ENCODE data around the gene NFATC2. TPM values are rescaled to one million over a fixed set of nuclear protein-coding genes. Genes with fewer than 3 reads are reported as not detected.
A peak's percentile ranks its signal among the peaks of the same experiment; 100 is the strongest.

The NFATC2 gene
- total RNA-seq, 1 donor from 2014 or later: 2.7 TPM

DNA sequence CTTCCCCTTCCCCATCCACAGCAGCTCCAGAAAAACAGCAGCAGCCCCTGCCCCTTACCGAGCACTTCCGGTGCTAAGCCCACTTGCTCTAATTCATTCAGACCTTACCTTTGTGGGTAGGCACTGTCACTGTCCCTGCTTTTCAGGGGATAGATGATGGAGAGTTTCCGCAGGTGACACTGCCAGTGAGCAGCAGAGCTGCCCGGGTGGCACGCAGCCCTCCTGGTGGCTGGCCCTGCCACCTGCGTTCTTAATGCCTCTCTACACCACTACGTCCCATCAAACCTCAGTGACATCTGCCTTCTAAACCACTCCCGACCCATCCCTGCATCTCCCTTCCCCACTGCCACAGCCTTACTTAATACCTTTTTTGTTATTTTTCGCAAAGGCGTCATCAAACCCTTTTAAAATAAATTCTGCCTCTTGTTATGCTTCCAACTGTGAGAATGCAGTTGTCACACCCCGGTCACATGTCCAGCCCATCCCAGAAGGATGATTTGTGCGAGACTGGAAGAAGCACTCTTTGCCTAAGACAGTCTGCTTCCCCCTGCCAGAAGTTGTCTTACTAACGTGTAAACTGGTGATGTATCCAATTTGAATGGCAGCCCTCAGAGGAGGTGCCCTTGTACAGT lies 89.7 kb downstream of the NFATC2 start:
- no peak for DNase-seq (ENCODE audit: low read depth in 2 of 2)

DNA sequence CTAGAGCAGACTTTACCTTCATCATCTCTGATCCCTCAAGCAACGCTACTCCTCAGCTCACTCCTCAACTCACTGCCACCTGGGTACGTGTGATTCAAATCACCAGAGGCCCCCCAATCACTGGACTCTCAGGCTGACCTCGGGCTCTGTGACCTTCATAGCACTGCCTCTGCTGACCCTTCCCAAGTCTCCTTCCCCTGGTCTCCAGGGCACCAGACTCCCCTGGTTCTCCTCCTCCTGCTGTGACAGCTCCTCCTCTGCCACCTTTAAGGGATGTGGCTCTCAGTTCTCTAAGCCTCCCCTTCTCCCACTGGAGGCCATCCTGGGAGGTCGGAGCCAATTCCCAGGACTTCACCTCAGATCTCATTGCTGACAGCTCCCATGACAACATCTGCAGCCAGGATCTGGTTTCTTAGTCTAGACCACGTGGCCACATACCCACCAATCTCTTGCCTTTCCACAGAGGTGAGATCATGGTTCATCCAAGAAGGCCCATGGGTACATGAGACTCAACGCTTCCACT lies 90.4 kb downstream of the NFATC2 start:
- DNase-seq (ENCODE audit: low read depth in 2 of 2): no peak

DNA sequence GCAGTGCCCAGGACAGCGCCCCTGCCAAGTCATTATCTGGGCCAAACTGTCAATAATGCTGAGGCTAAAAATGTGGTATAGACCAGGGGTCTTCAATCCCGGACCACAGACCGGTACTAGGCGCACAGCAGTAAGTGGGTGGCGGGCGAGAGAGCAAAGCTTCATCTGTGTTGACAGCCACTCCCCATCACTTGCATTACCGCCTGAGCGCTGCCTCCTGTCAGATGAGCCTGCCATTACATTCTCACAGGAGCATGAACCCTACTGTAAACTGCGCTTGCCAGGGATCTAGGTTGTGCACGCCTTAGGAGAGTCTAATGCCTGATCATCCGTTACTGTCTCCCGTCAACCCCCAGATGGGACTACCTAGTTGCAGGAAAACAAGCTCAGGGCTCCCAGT lies 91.0 kb downstream of the NFATC2 start:
- no peak for DNase-seq (ENCODE audit: low read depth in 2 of 2)

DNA sequence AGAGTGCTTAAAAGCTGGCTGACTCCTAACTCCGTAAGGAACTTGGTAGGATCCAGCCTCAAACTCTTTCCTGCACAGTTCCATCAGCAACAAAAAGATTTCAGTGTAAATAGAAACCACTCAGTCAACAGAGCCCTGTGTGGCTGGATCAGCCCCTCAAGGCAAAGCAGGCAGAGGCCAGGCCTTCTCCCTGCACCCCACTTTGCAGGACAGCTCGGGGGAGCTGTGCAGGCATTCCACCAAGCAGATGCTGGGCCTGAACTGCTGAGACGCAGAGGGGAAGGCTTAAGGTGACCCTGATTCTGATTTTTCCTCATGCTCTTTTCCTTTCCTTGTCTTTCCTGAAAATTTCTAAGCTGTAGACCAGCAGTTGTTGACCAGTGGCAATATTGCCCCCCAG lies 91.5 kb downstream of the NFATC2 start:
- DNase-seq (ENCODE audit: low read depth in 2 of 2): no peak

DNA sequence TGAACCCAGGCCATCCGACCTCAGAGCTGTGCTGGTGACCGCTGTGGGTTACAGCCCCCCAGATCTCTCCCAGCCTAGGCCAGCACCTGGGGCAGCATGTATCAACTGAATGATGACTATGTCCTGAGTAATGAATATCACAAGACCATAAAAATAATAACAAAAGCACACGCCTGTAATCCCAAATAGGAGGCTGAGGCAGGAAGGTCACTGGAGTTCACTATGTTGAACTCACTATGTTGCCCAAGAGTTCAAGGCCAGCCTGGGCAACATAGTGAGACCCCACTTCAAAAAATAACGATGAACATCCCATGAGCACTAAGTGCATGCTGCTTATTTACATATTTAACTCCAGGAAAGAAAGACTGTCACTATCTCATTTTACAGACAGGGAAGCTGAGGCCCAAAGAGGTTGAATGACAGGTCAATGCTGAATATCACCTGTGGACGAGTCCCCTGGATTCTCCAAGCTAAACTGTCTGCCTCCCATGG lies 92.3 kb downstream of the NFATC2 start:
- no peak for DNase-seq (ENCODE audit: low read depth in 2 of 2)

DNA sequence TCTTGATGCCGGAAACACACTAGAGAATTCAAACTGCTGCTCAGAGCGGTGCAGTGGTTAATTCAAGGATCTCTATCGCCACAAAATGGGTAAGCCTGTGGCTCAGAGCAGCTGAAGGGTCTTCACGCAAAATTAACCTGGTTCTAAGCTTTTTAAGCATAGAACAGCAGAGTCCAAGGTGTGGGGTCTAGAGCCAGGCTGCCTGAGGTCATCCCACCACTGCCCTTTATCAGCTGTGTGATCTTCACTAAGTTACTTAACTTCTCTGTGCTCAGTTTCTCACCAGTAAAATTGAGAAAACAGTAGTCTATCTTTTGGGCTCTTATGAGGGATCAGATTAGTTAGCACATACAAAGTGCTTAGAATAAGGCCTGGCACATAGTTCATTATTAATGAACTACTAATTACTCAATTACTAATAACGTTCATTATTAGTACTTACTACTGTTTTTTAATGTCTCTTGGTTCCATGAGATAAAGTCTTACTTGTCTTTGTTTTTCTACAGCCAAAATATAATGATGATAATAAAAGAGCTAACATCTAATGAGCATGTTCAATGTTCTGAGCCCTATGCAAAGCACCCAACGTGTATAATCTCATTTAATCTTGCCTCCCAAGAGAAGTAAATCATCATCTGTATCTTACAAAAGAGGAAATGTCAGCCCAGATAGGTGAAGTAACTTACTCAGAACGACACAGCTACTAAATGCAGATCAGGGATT lies 92.9 kb downstream of the NFATC2 start:
- DNase-seq (ENCODE audit: low read depth in 2 of 2): no peak

DNA sequence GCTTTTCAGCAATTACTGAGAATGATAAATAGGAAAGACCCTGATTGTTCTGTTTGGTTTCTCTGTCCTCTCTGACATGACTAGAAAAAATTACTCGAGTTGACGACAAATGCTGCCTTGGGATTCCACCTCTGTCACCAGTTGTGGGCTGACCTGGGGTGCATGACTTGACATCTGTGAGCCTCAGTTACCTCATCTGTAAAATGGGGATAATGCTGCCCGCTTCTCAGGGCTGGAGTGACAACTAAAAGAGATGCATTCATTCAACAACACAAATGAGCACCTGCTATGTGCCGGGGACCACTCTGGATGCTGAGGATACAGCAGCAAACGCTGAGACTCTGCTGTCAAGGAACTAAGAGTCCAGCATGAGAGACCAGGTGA lies 94.8 kb downstream of the NFATC2 start:
- DNase-seq (ENCODE audit: low read depth in 2 of 2): no peak

DNA sequence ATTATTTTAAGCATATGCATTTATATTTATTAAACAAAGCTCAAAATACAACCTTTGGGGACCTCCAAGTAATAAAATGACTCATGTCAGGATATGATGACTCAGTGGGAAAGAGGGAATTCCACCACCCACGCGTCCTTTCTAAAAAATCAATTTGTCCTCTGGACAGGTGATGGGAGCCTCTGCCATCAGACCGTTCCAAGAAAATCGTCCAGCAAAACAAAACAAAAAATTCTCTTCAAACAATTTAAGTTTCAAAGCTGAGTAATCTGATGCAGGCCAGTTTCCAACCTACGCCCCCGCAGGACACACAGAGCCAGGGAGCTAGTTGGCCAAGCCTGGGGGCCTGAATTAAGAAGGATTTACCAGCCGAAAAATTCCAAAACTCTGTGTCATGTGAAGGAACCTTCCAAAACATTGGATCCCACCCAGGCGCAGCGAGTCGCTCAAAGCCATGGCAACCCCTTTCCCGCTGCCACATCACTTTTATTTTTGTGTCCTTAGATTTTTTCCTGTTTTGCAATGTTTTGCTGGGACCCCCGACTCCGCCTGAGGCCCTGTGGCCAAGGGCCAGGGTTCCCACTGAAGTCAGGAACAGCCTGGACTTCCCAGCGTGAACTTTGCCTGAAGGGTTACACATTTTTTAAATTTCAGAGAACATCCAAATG lies 95.3 kb downstream of the NFATC2 start:
- peak; percentile 94 to 97 for DNase-seq (ENCODE audit: low read depth in 2 of 2)

DNA sequence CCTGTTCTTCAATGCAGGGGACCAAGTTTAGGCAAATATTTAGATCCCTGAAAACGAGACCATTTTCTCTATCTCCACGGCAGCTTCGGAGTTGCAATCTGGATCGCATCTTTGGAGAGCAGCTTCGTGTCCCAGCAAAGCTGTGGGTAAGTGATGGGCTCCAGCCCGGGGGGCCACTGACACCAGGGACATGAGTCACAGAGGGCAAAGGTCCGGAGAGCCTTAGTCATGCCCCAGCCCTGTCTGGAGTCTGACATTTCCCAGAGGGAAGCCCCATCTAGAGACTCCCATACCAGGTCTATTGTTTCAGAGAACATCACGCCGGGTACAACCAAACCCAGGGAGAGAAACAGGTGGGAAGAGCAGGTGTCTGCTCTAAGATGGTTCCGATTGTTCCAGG lies 95.9 kb downstream of the NFATC2 start:
- peak; percentile 69 to 95 for DNase-seq (ENCODE audit: low read depth in 2 of 2)

DNA sequence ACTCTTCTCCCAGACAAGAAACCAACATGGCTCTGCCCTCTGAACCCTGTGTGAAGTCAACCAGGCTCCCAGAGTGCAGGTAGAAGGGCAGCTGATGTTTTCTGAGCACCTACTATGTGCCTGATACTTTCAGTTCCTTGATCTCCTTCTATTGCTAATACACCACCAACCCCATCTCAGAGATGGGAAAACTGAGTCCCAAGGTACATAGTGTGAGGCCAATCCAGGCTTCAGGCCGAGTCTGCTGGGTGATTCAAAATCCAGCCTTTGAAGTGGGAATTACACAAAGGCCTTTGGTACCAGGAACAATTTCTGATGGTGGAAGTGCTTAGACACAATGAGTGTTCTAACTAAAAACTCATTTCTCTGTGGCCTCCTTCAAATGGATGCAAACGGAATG lies 96.3 kb downstream of the NFATC2 start:
- DNase-seq (ENCODE audit: low read depth in 2 of 2): no peak

DNA sequence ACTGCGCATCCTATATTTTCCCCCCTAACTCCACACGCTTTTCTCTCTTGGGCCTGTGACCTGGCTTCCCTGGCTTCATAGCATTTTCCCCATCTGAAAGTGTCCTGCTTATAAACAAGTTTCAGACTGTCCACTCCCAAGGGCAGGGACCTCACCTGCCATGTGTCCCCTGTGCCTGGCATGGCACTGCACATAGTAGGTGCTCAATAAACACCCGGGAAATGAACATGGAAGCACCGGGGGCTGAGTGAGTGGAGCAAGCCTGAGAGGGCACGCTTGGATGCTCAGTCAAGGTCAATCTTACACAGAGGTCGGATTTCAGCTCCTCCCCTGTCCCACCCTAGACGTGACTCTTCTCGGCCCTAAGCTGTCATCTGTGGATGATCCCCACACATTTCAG lies 96.9 kb downstream of the NFATC2 start:
- DNase-seq (ENCODE audit: low read depth in 2 of 2): no peak

DNA sequence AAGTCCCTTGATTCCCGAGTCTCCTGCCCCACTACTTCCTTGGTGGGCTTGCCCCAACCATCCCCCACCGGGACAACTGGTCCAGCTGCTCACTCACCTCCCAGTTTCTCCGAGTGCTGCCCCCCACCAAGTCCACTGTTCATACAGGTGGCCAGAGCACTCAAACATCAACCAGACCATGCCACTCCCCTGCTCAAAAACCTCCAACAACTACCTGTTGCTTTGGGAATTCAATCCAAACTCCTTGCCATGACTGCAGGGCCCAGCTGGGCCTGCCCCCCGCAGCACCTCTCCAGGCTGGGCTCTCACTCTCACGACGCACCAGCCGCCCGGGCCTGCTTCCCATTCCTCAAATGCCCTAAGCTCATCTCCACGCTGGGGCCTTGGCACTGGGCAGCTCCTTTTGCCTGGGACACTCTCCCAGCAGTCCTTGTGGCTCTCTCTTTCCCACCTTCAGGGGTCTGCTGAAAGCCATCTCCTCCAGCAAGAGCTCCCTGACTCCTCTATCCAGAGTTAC lies 97.5 kb downstream of the NFATC2 start:
- DNase-seq (ENCODE audit: low read depth in 2 of 2): no peak

DNA sequence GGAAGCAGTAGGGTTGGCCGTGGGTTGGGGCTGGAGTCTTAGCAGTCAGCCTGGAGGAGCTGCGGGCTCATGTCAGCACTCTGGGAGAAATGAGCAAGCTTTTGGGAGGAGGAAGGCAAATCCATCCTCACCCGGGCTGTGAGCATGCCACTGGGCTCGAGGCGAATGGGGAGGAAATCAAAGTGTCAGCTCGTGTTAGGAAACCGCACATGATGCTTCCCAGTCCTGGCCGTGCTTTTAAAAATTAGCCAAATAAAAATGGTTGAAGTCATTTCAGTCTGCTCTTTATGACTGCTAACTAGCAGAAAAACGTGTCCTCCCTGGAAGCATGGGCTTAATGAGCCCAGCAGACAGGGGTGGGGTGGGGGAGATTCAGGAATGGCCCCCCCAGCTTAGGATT lies 98.1 kb downstream of the NFATC2 start:
- no peak for DNase-seq (ENCODE audit: low read depth in 2 of 2)

DNA sequence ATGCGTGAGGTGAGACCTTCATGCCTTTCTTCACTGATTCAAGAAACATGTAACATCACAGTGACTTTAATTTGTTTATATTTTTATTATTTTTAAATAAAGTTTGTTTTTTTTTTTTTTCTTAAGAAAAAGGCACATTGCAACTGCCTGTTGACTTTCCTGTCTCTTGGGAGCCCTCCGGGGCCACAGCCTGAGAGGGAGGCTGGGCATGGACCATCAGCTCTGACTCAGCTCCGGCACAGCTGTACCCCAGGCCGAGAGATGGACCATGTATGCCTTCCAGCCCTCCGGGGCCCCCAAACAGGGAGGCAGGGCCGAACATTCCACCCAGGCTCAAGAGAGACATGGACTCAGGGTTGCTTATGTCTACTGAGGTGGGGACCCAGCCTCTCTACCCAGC lies 99.9 kb downstream of the NFATC2 start:
- no peak for DNase-seq (ENCODE audit: low read depth in 2 of 2)

DNA sequence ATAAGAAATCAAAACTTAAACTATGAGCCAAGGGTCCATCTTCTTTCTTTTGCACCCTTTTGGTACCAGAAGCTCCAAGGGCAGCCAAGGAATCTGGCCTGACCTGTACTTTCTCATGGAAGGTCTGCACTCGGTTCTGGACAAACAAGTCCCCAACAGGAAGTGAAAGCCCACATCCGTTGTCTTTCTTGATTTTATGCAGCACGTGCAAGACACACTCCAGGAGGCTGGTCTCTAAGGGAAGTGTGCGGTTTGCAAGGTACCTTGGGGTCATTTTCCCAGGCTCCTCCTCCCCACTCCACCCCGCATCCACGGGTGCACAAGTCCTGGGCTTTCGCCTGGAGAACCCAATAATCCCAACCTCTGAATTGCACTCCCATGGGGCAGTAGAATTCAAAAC lies 101.9 kb downstream of the NFATC2 start:
- no peak for DNase-seq (ENCODE audit: low read depth in 2 of 2)

DNA sequence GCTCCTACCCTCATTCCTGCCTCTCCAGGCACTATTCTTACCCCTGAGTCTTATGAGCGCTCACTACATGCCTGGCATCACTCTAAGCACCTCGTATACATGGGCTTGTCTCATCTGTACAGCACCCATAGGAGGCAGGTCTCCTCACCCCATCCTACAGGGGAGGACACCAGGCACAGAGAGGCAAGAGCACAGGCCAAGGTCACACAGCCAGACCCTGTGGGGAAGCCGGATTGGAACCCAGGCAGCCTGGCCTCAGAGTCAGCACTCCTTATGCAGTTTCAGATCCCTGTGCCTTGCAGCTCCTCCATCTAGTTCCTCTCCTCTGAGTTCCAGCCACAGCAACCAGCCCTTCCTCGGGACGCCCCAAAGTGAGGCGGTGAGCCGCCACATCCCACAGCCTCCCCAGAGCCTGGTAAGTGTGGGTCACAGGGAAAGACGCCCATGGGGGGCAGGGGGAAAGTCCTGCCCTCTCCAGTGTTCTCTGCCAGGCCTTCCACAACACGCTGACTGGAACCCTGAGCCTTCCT lies 103.3 kb downstream of the NFATC2 start:
- no peak for DNase-seq (ENCODE audit: low read depth in 2 of 2)

DNA sequence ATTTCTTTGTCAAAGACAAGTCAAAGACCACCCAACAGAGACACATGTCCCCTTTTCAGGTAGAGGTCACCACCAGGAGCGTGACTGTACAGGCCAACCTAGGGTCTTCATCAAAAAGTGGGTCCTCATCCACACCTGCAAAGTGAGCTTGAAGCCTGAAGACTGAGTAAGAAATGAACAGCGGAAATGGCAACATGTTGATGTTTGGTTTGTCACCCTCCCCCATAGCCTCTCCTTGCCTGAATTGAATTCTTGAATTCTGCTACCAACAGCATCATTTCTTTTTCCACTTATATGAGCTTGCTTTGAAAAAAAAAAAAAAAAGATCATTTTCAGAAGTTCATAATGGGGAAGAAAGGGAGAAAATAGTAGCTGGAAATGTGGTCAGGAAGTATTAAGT lies 104.4 kb downstream of the NFATC2 start:
- DNase-seq (ENCODE audit: low read depth in 2 of 2): no peak

DNA sequence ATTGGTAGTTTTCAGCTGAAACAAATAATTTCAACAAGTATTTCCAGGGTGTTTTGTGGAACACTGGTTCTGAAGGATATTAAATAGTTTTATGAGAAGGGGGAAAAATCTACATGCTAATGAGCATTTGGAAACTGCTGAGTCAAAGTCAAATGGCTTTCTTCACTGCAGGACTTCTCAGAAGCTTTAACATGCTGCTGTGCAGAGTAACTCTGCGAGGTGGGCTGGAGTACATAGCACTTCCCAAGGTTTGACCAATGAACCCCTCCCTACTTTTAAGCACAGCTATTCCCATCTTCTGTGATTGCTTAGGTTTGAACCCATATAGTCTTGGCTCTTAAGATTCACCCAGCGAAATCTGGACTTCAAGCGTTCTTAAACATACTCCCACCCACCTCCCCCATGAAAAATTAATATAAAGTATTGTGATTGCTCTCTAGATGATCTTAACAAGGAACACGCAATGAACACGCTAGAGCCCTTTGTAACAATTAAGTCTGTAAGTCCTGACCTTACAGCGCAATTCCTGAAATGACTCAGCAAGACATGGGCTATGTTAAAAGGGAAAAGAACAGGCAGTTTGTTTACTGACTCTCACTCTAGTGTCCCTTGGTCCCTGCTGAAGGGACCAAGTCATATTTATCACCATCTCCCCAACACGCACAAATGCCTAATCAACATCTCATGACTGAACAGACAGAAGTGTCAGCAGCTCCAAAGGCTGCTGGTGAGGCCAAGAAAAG lies 105.2 kb downstream of the NFATC2 start:
- peak in 1 of 2 donors; percentile 29 for DNase-seq (ENCODE audit: low read depth in 2 of 2)

DNA sequence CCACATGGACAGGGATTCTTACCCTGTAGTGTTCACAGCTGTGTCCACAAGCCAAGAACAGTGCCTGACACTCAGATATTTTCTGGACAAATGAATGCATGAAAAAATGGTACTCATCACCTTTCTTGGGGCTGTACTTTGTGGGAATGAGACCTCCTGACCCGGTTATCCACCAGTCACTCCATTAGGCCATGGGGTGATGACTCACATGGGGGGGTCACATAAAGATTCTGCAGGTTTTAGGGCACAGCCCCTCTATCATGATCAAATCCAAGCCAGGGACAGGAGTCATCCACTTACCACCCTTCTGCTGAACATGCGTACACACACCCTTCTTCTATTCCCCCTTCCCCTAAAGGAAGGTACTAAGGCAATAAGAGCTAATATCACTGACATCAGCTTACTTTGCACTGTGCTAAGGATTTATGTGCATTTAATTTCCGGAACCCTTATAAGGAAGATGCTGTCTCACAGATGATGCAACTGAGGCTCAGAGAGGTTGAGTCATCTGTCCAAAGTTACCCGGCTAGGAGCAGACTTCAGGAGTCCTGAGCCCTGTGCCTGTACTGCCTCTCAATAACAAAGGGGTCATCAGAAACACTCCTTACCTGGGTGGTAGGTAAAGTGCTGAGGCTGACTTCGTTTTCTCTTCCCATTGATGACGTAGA lies 107.8 kb downstream of the NFATC2 start:
- DNase-seq (ENCODE audit: low read depth in 2 of 2): no peak

DNA sequence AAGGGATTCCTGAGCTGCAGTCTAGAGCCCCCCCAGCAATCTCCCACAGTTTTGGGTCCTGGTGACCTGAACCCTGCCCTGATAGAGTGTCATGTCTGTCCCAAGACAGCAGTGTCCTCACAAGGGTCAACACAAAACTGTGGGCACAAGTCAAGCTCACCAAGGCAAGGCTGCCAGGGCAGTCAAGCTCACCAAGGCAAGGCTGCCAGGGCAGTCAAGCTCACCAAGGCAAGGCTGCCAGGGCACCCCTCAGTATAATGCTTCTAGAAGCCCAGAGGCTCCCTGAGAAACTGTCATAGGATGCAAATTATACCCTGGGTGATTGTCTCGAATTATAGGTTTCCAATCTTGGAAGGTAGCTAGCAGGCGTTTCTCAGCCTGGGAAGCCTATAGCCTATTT lies 108.5 kb downstream of the NFATC2 start:
- DNase-seq (ENCODE audit: low read depth in 2 of 2): no peak

DNA sequence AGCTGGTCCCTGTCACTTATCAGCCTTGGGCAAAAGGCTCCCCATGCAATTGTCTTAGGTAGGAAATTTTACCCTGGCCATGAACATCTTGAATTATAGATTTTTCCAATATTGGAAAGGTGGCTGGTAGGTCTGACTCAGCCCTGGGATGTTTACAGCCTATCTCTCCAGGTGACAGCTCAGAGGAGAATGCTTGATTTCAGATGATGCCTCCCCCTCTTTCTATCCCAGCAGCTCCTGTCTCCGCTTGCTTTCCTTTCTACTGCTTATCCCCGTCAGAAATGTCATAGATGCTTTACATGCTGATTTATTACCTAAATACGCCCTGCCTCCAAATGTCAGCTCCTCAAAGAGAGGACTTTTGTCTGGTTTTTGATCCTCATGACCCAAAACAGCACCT lies 109.6 kb downstream of the NFATC2 start:
- no peak for DNase-seq (ENCODE audit: low read depth in 2 of 2)

Measured in dermis microvascular lymphatic vessel endothelial cell (primary cell).